GM12865 (cell line): ENCODE measurements around the gene ZBTB25.

Experiments
- DNase-seq: peaks from one replicate; pipeline ENCODE4 v3.0.0; 2010; ENCODE audit warnings: low read depth
- H3K4me3 ChIP-seq: 2 replicates; pipeline ENCODE4 v1.5.1; 2011; ENCODE audit warnings: mild to moderate bottlenecking, low read depth, low read length, control low read depth
- CTCF ChIP-seq: IDR thresholded peaks from 2 replicates; pipeline ENCODE4 v1.5.1; 2011; ENCODE audit warnings: low read length, control low read depth, low read depth, inconsistent platforms; ENCODE audit not compliant: insufficient read depth; ENCODE audit errors: missing control alignments

ZBTB25 gene

GRCh38 chr14:64503434-64504309 lies at the start of gene ZBTB25:
Gene ZBTB25, minus strand, starts transcription at chr14:64503838. Its CDS starts 13,305 bp downstream, at chr14:64490533.
- TF ChIP-seq CTCF: no peak

GRCh38 chr14:64550621-64551333 lies 47.1 kb upstream of the ZBTB25 start:
- H3K4me3 ChIP-seq: no peak overlapping the region
- no peak for TF ChIP-seq CTCF
- DNase-seq: no peak

More at GRCh38 chr14:64503434-64504309, at the start of gene ZBTB25:
- H3K4me3 ChIP-seq: peak within 1 kb of the TSS; percentile 81
- peak; percentile 99 for DNase-seq

- no peak within 1 kb of the TSS for H3K4me3 ChIP-seq
- peak; percentile 22 for DNase-seq
- no peak for TF ChIP-seq CTCF
These were observed 46.4 kb upstream of the ZBTB25 start, which contains the start of gene PPP1R36 for GRCh38 chr14:64549791-64550620. Gene PPP1R36, plus strand, starts transcription at chr14:64549961. Its CDS starts 37 bp downstream, at chr14:64549998.

- no peak for TF ChIP-seq CTCF
- DNase-seq: no peak
- H3K4me3 ChIP-seq: no peak overlapping the region
These were observed 45.4 kb upstream of the ZBTB25 start for GRCh38 chr14:64549016-64549415.

GRCh38 chr14:64544607-64545312 lies 41.1 kb upstream of the ZBTB25 start:
- no peak for DNase-seq
- no peak overlapping the region for H3K4me3 ChIP-seq
- TF ChIP-seq CTCF: no peak

GRCh38 chr14:64542836-64543201 lies 39.2 kb upstream of the ZBTB25 start:
- TF ChIP-seq CTCF: no peak
- H3K4me3 ChIP-seq: no peak overlapping the region
- DNase-seq: no peak
